ENCODE results near the gene TNN.

DNA sequence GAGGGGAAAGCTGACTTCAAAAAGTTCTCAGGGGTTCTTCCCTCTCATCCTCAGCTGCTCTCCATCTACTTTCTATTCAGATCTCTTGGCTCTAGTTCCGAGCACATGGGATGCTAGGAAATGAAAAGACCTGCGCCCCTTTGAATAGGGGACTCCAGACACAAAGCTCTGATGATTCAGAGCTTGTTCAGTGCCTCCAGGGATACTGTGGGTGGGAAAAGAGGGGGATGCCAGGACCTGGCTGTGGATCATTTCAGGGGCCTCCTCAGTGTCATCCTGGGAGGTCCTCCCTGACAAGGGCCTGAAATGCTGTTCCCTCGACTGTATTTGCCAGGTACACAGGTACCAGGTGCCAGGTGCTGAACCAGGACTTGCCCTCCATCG, 125.9 kb downstream of the TNN start:
- TF ChIP-seq, protein P1, sequence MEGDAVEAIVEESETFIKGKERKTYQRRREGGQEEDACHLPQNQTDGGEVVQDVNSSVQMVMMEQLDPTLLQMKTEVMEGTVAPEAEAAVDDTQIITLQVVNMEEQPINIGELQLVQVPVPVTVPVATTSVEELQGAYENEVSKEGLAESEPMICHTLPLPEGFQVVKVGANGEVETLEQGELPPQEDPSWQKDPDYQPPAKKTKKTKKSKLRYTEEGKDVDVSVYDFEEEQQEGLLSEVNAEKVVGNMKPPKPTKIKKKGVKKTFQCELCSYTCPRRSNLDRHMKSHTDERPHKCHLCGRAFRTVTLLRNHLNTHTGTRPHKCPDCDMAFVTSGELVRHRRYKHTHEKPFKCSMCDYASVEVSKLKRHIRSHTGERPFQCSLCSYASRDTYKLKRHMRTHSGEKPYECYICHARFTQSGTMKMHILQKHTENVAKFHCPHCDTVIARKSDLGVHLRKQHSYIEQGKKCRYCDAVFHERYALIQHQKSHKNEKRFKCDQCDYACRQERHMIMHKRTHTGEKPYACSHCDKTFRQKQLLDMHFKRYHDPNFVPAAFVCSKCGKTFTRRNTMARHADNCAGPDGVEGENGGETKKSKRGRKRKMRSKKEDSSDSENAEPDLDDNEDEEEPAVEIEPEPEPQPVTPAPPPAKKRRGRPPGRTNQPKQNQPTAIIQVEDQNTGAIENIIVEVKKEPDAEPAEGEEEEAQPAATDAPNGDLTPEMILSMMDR (conservative IDR thresholded peaks at IDR 0.05; ENCODE audit: low read depth in 2 of 2): no peak
- TF ChIP-seq EZH2 (IDR thresholded peaks at IDR 0.05; ENCODE audit: low read depth, unreplicated experiment): no peak

Measured in GM23338 (cell line).